HEK293 (cell line): Measurements from ENCODE around the gene PCDH1.

Source experiments
- BCL11A ChIP-seq: fragments of 450-650 bp; formaldehyde crosslinking; IDR thresholded peaks from 2 replicates; pipeline ENCODE4 v1.5.1; 2016; ENCODE audit warnings: low read depth, missing biosample characterization, missing genetic modification characterization
- GFI1B ChIP-seq: fragments of 450-650 bp; formaldehyde crosslinking; IDR thresholded peaks from 2 replicates; pipeline ENCODE4 v1.5.1; 2016; ENCODE audit warnings: missing biosample characterization, missing genetic modification characterization
- HOXA7 ChIP-seq: sonication (generic); formaldehyde crosslinking; IDR thresholded peaks from 2 replicates; pipeline ENCODE4 v1.8.1; 2022; ENCODE audit warnings: missing genetic modification reagents, borderline replicate concordance
- HOXC10 ChIP-seq: sonication (generic); formaldehyde crosslinking; IDR thresholded peaks from 2 replicates; pipeline ENCODE4 v1.8.1; 2023; ENCODE audit warnings: mild to moderate bottlenecking, missing genetic modification reagents
- HOXD13 ChIP-seq: sonication (generic); formaldehyde crosslinking; IDR thresholded peaks from 2 replicates; pipeline ENCODE4 v1.8.0; 2022; ENCODE audit warnings: missing genetic modification reagents, borderline replicate concordance
- MEIS1 ChIP-seq: sonication (generic); formaldehyde crosslinking; IDR thresholded peaks from 2 replicates; pipeline ENCODE4 v1.8.1; 2022; ENCODE audit warnings: missing genetic modification reagents, mild to moderate bottlenecking, borderline replicate concordance
- YY2 ChIP-seq: fragments of 450-650 bp; formaldehyde crosslinking; IDR thresholded peaks from 2 replicates; pipeline ENCODE4 v1.5.1; 2016; ENCODE audit warnings: missing biosample characterization, missing genetic modification characterization
- ZEB2 ChIP-seq: fragments of 450-650 bp; formaldehyde crosslinking; IDR thresholded peaks from 2 replicates; pipeline ENCODE4 v1.5.1; 2016; ENCODE audit warnings: missing biosample characterization, missing genetic modification characterization
- ZFP37 ChIP-seq: fragments of 450-650 bp; formaldehyde crosslinking; IDR thresholded peaks from 2 replicates; pipeline ENCODE4 v1.5.1; 2016; ENCODE audit warnings: missing biosample characterization, missing genetic modification characterization
- ZNF169 ChIP-seq: fragments of 450-650 bp; formaldehyde crosslinking; IDR thresholded peaks from 2 replicates; pipeline ENCODE4 v1.5.1; 2016; ENCODE audit warnings: missing biosample characterization, missing genetic modification characterization
- ZNF2 ChIP-seq: fragments of 450-650 bp; formaldehyde crosslinking; IDR thresholded peaks from 2 replicates; pipeline ENCODE4 v1.5.1; 2016; ENCODE audit warnings: missing biosample characterization, missing genetic modification characterization
- ZNF221 ChIP-seq: fragments of 450-650 bp; formaldehyde crosslinking; IDR thresholded peaks from 2 replicates; pipeline ENCODE4 v1.5.1; 2017; ENCODE audit warnings: missing biosample characterization, missing genetic modification characterization, borderline replicate concordance
- ZNF292 ChIP-seq: fragments of 450-650 bp; formaldehyde crosslinking; IDR thresholded peaks from 2 replicates; pipeline ENCODE4 v1.5.1; 2016; ENCODE audit warnings: low read depth, missing biosample characterization, missing genetic modification characterization, borderline replicate concordance
- ZNF302 ChIP-seq: fragments of 450-650 bp; formaldehyde crosslinking; IDR thresholded peaks from 2 replicates; pipeline ENCODE4 v1.5.1; 2016; ENCODE audit warnings: missing biosample characterization, missing genetic modification characterization, low read depth
- ZNF324 ChIP-seq: fragments of 450-650 bp; formaldehyde crosslinking; IDR thresholded peaks from 2 replicates; pipeline ENCODE4 v1.5.1; 2016; ENCODE audit warnings: missing biosample characterization, missing genetic modification characterization
- ZNF529 ChIP-seq: fragments of 450-650 bp; formaldehyde crosslinking; IDR thresholded peaks from 2 replicates; pipeline ENCODE4 v1.5.1; 2017; ENCODE audit warnings: missing genetic modification characterization, missing biosample characterization; ENCODE audit not compliant: insufficient replicate concordance
- ZNF549 ChIP-seq: fragments of 450-650 bp; IDR thresholded peaks from 2 replicates; pipeline ENCODE4 v1.5.1; 2018; ENCODE audit warnings: missing biosample characterization, missing genetic modification characterization, mild to moderate bottlenecking, inconsistent platforms, moderate library complexity
- ZNF560 ChIP-seq: fragments of 450-650 bp; formaldehyde crosslinking; IDR thresholded peaks from 2 replicates; pipeline ENCODE4 v1.5.1; 2017; ENCODE audit warnings: missing biosample characterization, missing genetic modification characterization, borderline replicate concordance
- ZNF596 ChIP-seq: fragments of 450-650 bp; IDR thresholded peaks from 2 replicates; pipeline ENCODE4 v1.5.0; 2018; ENCODE audit warnings: missing biosample characterization, mild to moderate bottlenecking, missing genetic modification characterization, moderate library complexity
- ZNF600 ChIP-seq: fragments of 450-650 bp; formaldehyde crosslinking; IDR thresholded peaks from 2 replicates; pipeline ENCODE4 v1.5.1; 2016; ENCODE audit warnings: missing biosample characterization, missing genetic modification characterization
- ZNF626 ChIP-seq: fragments of 450-650 bp; sonication (Bioruptor Pico); formaldehyde crosslinking; IDR thresholded peaks from 2 replicates; pipeline ENCODE4 v1.5.1; 2018; ENCODE audit warnings: missing biosample characterization, missing genetic modification characterization, inconsistent platforms
- ZNF776 ChIP-seq: fragments of 450-650 bp; formaldehyde crosslinking; IDR thresholded peaks from 2 replicates; pipeline ENCODE4 v1.5.0; 2017; ENCODE audit warnings: missing biosample characterization, missing genetic modification characterization, borderline replicate concordance
- ZNF777 ChIP-seq: fragments of 450-650 bp; formaldehyde crosslinking; IDR thresholded peaks from 2 replicates; pipeline ENCODE4 v1.5.1; 2017; ENCODE audit warnings: missing biosample characterization, missing genetic modification characterization, borderline replicate concordance
- ZNF837 ChIP-seq: fragments of 450-650 bp; formaldehyde crosslinking; IDR thresholded peaks from 2 replicates; pipeline ENCODE4 v1.5.1; 2016; ENCODE audit warnings: missing biosample characterization, missing genetic modification characterization
- TF ChIP-seq, protein P1 (sequence below): fragments of 450-650 bp; formaldehyde crosslinking; IDR thresholded peaks from 2 replicates; pipeline ENCODE4 v1.5.1; 2016; ENCODE audit warnings: missing biosample characterization, missing genetic modification characterization
- TF ChIP-seq, protein P2 (sequence below): IDR thresholded peaks from 2 replicates; pipeline ENCODE4 v1.6.1; 2011; ENCODE audit warnings: mild to moderate bottlenecking, low read depth, low read length, borderline replicate concordance
- TF ChIP-seq, protein P3 (sequence below): fragments of 450-650 bp; formaldehyde crosslinking; IDR thresholded peaks from 2 replicates; pipeline ENCODE4 v1.5.1; 2016; ENCODE audit warnings: missing biosample characterization, missing genetic modification characterization
- TF ChIP-seq, protein P4 (sequence below): fragments of 450-650 bp; formaldehyde crosslinking; IDR thresholded peaks from 2 replicates; pipeline ENCODE4 v1.5.1; 2016; ENCODE audit warnings: missing biosample characterization, missing genetic modification characterization
- TF ChIP-seq, protein P5 (sequence below): fragments of 450-650 bp; formaldehyde crosslinking; IDR thresholded peaks from 2 replicates; pipeline ENCODE4 v1.5.1; 2016; ENCODE audit warnings: missing biosample characterization, missing genetic modification characterization
- TF ChIP-seq, protein P6 (sequence below): fragments of 450-650 bp; formaldehyde crosslinking; IDR thresholded peaks from 2 replicates; pipeline ENCODE4 v1.5.1; 2016; ENCODE audit warnings: missing biosample characterization, missing genetic modification characterization, low read depth

Gene PCDH1

DNA sequence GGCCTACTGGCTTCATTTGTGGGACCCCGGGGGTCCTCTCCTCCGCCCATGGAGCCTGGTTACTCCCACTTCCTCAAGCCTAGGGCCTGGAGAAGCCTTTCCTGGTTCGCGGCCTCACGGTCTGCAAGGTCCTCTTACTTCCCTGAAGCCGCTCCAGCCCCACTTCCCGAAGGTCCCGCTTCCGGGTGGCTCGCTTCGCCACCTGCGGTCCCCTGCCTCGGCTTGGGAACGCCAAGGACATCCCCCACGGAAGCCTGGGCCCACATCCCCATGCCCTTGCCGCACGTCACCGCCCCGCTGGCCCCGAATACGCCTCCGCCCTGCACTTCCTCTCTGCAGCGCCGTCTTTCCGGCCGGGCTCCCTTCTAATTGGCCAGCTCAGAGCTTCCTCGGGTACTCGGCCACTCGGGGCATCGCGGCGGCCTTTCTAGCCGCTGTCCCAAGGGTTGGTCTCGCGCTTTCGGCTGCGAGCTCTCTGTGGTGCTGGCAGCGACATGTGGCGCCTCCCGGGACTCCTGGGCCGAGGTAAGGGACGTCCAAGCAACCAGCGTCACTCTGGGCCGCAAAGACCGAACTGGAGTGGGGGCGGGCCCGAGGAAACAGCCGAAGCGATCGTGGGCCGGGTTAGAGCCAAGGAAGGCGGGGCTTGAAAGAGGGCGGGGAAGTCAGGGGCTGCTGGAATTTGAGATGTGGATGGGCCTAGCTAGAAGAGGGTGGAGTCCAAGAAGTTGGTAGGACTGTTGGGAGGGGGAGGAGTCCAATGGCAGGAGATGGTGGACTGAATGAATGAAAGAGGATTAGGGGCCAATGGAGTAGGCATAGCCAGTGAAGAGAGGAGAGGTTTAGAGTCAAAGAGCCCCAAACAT is 45.5 kb upstream of the PCDH1 start, which contains the start of gene DELE1 (continued):
- TF ChIP-seq, protein P1, sequence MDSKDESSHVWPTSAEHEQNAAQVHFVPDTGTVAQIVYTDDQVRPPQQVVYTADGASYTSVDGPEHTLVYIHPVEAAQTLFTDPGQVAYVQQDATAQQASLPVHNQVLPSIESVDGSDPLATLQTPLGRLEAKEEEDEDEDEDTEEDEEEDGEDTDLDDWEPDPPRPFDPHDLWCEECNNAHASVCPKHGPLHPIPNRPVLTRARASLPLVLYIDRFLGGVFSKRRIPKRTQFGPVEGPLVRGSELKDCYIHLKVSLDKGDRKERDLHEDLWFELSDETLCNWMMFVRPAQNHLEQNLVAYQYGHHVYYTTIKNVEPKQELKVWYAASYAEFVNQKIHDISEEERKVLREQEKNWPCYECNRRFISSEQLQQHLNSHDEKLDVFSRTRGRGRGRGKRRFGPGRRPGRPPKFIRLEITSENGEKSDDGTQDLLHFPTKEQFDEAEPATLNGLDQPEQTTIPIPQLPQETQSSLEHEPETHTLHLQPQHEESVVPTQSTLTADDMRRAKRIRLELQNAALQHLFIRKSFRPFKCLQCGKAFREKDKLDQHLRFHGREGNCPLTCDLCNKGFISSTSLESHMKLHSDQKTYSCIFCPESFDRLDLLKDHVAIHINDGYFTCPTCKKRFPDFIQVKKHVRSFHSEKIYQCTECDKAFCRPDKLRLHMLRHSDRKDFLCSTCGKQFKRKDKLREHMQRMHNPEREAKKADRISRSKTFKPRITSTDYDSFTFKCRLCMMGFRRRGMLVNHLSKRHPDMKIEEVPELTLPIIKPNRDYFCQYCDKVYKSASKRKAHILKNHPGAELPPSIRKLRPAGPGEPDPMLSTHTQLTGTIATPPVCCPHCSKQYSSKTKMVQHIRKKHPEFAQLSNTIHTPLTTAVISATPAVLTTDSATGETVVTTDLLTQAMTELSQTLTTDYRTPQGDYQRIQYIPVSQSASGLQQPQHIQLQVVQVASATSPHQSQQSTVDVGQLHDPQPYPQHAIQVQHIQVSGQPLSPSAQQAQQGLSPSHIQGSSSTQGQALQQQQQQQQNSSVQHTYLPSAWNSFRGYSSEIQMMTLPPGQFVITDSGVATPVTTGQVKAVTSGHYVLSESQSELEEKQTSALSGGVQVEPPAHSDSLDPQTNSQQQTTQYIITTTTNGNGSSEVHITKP (tag by site-specific recombination) = peak; percentile 87
- no peak for TF ChIP-seq ZNF596 (tag by site-specific recombination)
- TF ChIP-seq ZNF292 (tag by site-specific recombination) = no peak
- TF ChIP-seq ZNF837 (tag by site-specific recombination) = no peak
- TF ChIP-seq HOXA7 = no peak
- no peak for TF ChIP-seq HOXD13
- no peak for TF ChIP-seq ZNF776 (tag by site-specific recombination)
- no peak for TF ChIP-seq ZNF549 (tag by site-specific recombination)
- TF ChIP-seq GFI1B (tag by site-specific recombination) = no peak
- no peak for TF ChIP-seq ZNF169 (tag by site-specific recombination)
- no peak for TF ChIP-seq ZNF777 (tag by site-specific recombination)
- TF ChIP-seq ZNF302 = no peak
- TF ChIP-seq MEIS1 (CRISPR knock-in tag) = no peak
- no peak; the same call in 1 of the 2 replicates for TF ChIP-seq ZNF600
- TF ChIP-seq, protein P2, sequence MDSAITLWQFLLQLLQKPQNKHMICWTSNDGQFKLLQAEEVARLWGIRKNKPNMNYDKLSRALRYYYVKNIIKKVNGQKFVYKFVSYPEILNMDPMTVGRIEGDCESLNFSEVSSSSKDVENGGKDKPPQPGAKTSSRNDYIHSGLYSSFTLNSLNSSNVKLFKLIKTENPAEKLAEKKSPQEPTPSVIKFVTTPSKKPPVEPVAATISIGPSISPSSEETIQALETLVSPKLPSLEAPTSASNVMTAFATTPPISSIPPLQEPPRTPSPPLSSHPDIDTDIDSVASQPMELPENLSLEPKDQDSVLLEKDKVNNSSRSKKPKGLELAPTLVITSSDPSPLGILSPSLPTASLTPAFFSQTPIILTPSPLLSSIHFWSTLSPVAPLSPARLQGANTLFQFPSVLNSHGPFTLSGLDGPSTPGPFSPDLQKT = no peak
- TF ChIP-seq ZNF560 (tag by site-specific recombination) = no peak
- TF ChIP-seq ZEB2 (tag by site-specific recombination) = 0 out of 2 replicates have a peak, but pooled peaks have one; percentile 56
- no peak for TF ChIP-seq YY2 (tag by site-specific recombination)
- TF ChIP-seq ZNF626 (tag by site-specific recombination) = no peak
- TF ChIP-seq, protein P3, sequence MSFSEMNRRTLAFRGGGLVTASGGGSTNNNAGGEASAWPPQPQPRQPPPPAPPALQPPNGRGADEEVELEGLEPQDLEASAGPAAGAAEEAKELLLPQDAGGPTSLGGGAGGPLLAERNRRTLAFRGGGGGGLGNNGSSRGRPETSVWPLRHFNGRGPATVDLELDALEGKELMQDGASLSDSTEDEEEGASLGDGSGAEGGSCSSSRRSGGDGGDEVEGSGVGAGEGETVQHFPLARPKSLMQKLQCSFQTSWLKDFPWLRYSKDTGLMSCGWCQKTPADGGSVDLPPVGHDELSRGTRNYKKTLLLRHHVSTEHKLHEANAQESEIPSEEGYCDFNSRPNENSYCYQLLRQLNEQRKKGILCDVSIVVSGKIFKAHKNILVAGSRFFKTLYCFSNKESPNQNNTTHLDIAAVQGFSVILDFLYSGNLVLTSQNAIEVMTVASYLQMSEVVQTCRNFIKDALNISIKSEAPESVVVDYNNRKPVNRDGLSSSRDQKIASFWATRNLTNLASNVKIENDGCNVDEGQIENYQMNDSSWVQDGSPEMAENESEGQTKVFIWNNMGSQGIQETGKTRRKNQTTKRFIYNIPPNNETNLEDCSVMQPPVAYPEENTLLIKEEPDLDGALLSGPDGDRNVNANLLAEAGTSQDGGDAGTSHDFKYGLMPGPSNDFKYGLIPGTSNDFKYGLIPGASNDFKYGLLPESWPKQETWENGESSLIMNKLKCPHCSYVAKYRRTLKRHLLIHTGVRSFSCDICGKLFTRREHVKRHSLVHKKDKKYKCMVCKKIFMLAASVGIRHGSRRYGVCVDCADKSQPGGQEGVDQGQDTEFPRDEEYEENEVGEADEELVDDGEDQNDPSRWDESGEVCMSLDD (tag by site-specific recombination) = peak; percentile 53; the same call in 1 of the 2 replicates
- TF ChIP-seq, protein P4, sequence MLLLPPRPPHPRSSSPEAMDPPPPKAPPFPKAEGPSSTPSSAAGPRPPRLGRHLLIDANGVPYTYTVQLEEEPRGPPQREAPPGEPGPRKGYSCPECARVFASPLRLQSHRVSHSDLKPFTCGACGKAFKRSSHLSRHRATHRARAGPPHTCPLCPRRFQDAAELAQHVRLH = peak; percentile 88; the same call in 1 of the 2 replicates
- peak; percentile 72 for TF ChIP-seq ZNF2
- TF ChIP-seq BCL11A (tag by site-specific recombination) = no peak
- TF ChIP-seq, protein P5, sequence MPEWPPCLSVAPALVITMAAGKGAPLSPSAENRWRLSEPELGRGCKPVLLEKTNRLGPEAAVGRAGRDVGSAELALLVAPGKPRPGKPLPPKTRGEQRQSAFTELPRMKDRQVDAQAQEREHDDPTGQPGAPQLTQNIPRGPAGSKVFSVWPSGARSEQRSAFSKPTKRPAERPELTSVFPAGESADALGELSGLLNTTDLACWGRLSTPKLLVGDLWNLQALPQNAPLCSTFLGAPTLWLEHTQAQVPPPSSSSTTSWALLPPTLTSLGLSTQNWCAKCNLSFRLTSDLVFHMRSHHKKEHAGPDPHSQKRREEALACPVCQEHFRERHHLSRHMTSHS = no peak
- no peak for TF ChIP-seq ZNF324
- no peak for TF ChIP-seq HOXC10 (CRISPR knock-in tag)
- no peak for TF ChIP-seq ZNF529 (tag by site-specific recombination)
- peak; percentile 81; the same call in 1 of the 2 replicates for TF ChIP-seq ZFP37
- TF ChIP-seq ZNF221 (tag by site-specific recombination) = no peak
- TF ChIP-seq, protein P6, sequence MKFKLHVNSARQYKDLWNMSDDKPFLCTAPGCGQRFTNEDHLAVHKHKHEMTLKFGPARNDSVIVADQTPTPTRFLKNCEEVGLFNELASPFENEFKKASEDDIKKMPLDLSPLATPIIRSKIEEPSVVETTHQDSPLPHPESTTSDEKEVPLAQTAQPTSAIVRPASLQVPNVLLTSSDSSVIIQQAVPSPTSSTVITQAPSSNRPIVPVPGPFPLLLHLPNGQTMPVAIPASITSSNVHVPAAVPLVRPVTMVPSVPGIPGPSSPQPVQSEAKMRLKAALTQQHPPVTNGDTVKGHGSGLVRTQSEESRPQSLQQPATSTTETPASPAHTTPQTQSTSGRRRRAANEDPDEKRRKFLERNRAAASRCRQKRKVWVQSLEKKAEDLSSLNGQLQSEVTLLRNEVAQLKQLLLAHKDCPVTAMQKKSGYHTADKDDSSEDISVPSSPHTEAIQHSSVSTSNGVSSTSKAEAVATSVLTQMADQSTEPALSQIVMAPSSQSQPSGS (tag by site-specific recombination) = no peak
